ENCODE results near the gene HACL1. TPM values are rescaled to one million over a fixed set of nuclear protein-coding genes. Genes with fewer than 3 reads are reported as not detected.
A peak's percentile ranks its signal among the peaks of the same experiment; 100 is the strongest.

Gene HACL1
- total RNA-seq, 4 donors from 2014 or later, result 18.5 to 93.0 (median 25.7) TPM

DNA sequence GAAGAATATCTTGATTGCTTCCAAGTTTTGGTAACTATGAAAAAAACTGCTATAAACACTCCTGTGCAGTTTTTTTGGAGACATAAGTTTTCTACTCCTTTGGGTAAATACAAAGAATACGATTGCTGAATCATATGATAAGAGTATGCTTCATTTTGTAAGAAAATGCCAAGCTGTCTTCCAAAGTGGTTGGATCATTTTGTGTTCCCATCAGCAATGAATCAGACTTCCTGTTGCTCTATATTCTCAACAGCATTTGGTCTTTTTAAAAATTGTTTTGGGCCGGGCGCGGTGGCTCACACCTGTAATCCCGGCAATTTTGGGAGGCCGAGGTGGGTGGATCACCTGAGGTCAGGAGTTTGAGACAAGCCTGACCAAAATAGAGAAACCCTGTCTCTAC lies 14.7 kb upstream of the HACL1 start:
- Histone ChIP-seq H3K27ac (no peak overlapping the region), H3K4me1 (peaks cover 2 to 6% of the 10 kb centered on the region in 2 donors), H3K9me3 (no peaks in the 10 kb centered on the region), H3K4me3 (no peak overlapping the region), H3K36me3 (no peaks in the 10 kb centered on the region), H3K27me3 (no peaks in the 10 kb centered on the region)
- DNase-seq, result no peak
- intact Hi-C loops (cut with DNase I; ENCODE audit: low total_unique reads), result no loop called here
- TF ChIP-seq CTCF (IDR thresholded peaks at IDR 0.05), result no peak
- no peak for TF ChIP-seq POLR2A (IDR thresholded peaks at IDR 0.05)

GRCh38 chr3:15614958-15615357 lies 13.6 kb upstream of the HACL1 start:
- H3K4me3 ChIP-seq, result no peak overlapping the region
- H3K9me3 ChIP-seq, result no peaks in the 10 kb centered on the region
- no peak for TF ChIP-seq POLR2A (IDR thresholded peaks at IDR 0.05)
- no peak for TF ChIP-seq CTCF (IDR thresholded peaks at IDR 0.05)
- no peaks in the 10 kb centered on the region for H3K36me3 ChIP-seq
- intact Hi-C loops (cut with DNase I; ENCODE audit: low total_unique reads), result no loop called here
- no peak overlapping the region for H3K27ac ChIP-seq
- H3K4me1 ChIP-seq, result peaks cover 5 to 6% of the 10 kb centered on the region in 2 donors
- no peaks in the 10 kb centered on the region for H3K27me3 ChIP-seq
- no peak for DNase-seq

- no peak overlapping the region for H3K4me3 ChIP-seq
- intact Hi-C loops (cut with DNase I; ENCODE audit: low total_unique reads), result no loop called here
- H3K9me3 ChIP-seq, result no peaks in the 10 kb centered on the region
- TF ChIP-seq CTCF (IDR thresholded peaks at IDR 0.05), result no peak
- no peaks in the 10 kb centered on the region for H3K27me3 ChIP-seq
- DNase-seq, result no peak
- H3K36me3 ChIP-seq, result no peaks in the 10 kb centered on the region
- H3K4me1 ChIP-seq, result peaks cover 5 to 6% of the 10 kb centered on the region in 2 donors
- no peak overlapping the region for H3K27ac ChIP-seq
These were observed 10.6 kb upstream of the HACL1 start for GRCh38 chr3:15612001-15612400.

DNA sequence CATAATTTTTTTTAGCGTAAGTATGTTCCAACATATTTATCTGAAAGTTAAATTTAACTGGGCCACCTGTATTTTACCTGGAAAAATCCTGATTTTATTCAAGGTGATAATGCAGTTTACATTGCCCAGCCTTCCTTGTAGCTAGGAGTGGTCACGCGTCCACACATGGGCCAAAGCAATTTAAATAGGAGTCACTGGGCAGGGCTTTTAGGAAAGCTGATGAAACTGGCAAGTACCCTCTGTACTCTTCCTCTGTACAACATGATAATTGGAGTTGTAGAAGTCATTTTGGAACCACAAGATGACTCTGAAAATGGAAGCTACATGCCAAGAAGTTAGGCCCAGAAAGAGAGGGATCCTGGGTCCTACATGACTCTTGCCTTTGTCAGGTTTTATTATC lies 9.6 kb upstream of the HACL1 start:
- peaks cover 5 to 6% of the 10 kb centered on the region in 2 donors for H3K4me1 ChIP-seq
- intact Hi-C loops (cut with DNase I; ENCODE audit: low total_unique reads), result no loop called here
- H3K36me3 ChIP-seq, result no peaks in the 10 kb centered on the region
- DNase-seq, result no peak
- H3K27ac ChIP-seq, result peak overlapping the region in 1 of 2 donors; percentile 35
- no peak for TF ChIP-seq POLR2A (IDR thresholded peaks at IDR 0.05)
- TF ChIP-seq CTCF (IDR thresholded peaks at IDR 0.05), result no peak
- H3K4me3 ChIP-seq, result no peak overlapping the region
- no peaks in the 10 kb centered on the region for H3K9me3 ChIP-seq
- H3K27me3 ChIP-seq, result no peaks in the 10 kb centered on the region

DNA sequence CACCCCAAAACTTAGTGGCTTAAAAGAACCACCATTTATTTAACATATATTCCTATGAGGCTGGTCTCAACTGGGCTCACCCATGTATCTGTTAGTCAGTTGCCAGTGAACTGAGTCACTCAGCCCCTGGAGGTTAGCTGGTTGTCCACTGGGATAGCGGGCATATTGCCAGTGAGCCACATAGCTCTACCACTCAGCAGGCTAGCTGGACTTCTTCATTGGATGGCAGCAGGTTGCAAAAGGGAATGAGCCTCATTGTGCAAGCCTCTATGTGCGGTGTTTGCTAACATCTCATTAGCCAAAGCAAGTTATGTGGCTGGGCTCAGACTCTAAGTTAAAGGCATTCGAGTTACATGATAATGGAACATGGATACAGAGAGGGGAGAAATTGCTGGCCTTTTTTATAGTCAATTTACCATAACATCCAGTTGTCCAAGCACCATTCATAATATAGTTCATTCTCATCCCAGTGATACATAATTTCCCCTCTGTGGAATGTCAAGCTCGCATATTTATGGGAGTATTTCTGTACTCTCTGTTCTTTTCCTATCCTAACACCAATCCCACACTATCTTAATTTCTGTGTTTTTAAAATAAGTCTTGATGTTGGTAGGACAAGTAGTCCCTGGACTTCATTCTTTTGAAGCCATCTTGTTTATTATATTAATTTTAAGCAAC lies 8.9 kb upstream of the HACL1 start:
- Histone ChIP-seq H3K4me1 (peaks cover 5 to 6% of the 10 kb centered on the region in 2 donors), H3K27me3 (no peaks in the 10 kb centered on the region), H3K9me3 (no peaks in the 10 kb centered on the region), H3K27ac (peak overlapping the region; percentile 17 to 35), H3K4me3 (no peak overlapping the region), H3K36me3 (no peaks in the 10 kb centered on the region)
- peak in 1 of 2 donors; percentile 50 for DNase-seq
- intact Hi-C loops (cut with DNase I; ENCODE audit: low total_unique reads), result no loop called here
- TF ChIP-seq CTCF (IDR thresholded peaks at IDR 0.05) (no peak), POLR2A (IDR thresholded peaks at IDR 0.05) (no peak)

Measured in uterus (tissue), 4 donors.